A673 (cell line): ENCODE results near the gene PCSK6.

Experiments
- EZH2 ChIP-seq: fragments of 200-600 bp; sonication (generic); IDR thresholded peaks from 2 replicates; pipeline ENCODE4 v1.6.1; 2017; ENCODE audit warnings: borderline replicate concordance, low read depth, mild to moderate bottlenecking, mixed read lengths, antibody characterized with exemption, low read length; ENCODE audit not compliant: poor library complexity, severe bottlenecking
- TF ChIP-seq, protein P1 (sequence below): fragments of 300-800, 200-600 bp; sonication (generic); conservative IDR thresholded peaks from 2 replicates; pipeline ENCODE4 v1.5.1; 2017; ENCODE audit warnings: low read depth, mild to moderate bottlenecking, antibody characterized with exemption, low read length, moderate library complexity, mixed read lengths

- TF ChIP-seq, protein P1, sequence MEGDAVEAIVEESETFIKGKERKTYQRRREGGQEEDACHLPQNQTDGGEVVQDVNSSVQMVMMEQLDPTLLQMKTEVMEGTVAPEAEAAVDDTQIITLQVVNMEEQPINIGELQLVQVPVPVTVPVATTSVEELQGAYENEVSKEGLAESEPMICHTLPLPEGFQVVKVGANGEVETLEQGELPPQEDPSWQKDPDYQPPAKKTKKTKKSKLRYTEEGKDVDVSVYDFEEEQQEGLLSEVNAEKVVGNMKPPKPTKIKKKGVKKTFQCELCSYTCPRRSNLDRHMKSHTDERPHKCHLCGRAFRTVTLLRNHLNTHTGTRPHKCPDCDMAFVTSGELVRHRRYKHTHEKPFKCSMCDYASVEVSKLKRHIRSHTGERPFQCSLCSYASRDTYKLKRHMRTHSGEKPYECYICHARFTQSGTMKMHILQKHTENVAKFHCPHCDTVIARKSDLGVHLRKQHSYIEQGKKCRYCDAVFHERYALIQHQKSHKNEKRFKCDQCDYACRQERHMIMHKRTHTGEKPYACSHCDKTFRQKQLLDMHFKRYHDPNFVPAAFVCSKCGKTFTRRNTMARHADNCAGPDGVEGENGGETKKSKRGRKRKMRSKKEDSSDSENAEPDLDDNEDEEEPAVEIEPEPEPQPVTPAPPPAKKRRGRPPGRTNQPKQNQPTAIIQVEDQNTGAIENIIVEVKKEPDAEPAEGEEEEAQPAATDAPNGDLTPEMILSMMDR, result no peak
- TF ChIP-seq EZH2, result no peak
These were observed 38.2 kb downstream of the PCSK6 start for GRCh38 chr15:101451266-101451799.
